Measurements from ENCODE around the gene ATXN2.

ATXN2 gene

GRCh38 chr12:111454716-111455447, 144.2 kb downstream of the ATXN2 start:
- H3K9me3 ChIP-seq (ENCODE audit: control insufficient read depth in 1 of 2, low read length in 2 of 2) = no peaks in the 10 kb centered on the region
- H3K27me3 ChIP-seq (ENCODE audit: low read depth, low read length) = no peaks in the 10 kb centered on the region
- no peak overlapping the region for H3K4me3 ChIP-seq (ENCODE audit: low read depth in 1 of 2, low read length in 2 of 2)
- H3K36me3 ChIP-seq (ENCODE audit: control insufficient read depth in 1 of 2, insufficient read depth in 2 of 2, low read length in 2 of 2) = peaks cover 42 to 64% of the 10 kb centered on the region in 2 donors
- no peak overlapping the region for H3K27ac ChIP-seq (ENCODE audit: low read length)
- peaks cover 0 to 10% of the 10 kb centered on the region in 2 donors for H3K4me1 ChIP-seq (ENCODE audit: control insufficient read depth in 1 of 2, insufficient read depth in 2 of 2, low read length in 2 of 2)

GRCh38 chr12:111454311-111454710, 144.8 kb downstream of the ATXN2 start:
- no peaks in the 10 kb centered on the region for H3K27me3 ChIP-seq (ENCODE audit: low read depth, low read length)
- no peak overlapping the region for H3K27ac ChIP-seq (ENCODE audit: low read length)
- H3K4me3 ChIP-seq (ENCODE audit: low read depth in 1 of 2, low read length in 2 of 2) = no peak overlapping the region
- H3K9me3 ChIP-seq (ENCODE audit: control insufficient read depth in 1 of 2, low read length in 2 of 2) = no peaks in the 10 kb centered on the region
- H3K36me3 ChIP-seq (ENCODE audit: control insufficient read depth in 1 of 2, insufficient read depth in 2 of 2, low read length in 2 of 2) = peaks cover 43 to 68% of the 10 kb centered on the region in 2 donors
- H3K4me1 ChIP-seq (ENCODE audit: control insufficient read depth in 1 of 2, insufficient read depth in 2 of 2, low read length in 2 of 2) = peaks cover 4 to 10% of the 10 kb centered on the region in 2 donors

GRCh38 chr12:111453071-111453989, 145.8 kb downstream of the ATXN2 start:
- Histone ChIP-seq H3K4me3 (ENCODE audit: low read depth in 1 of 2, low read length in 2 of 2) (no peak overlapping the region), H3K27ac (ENCODE audit: low read length) (no peak overlapping the region), H3K4me1 (ENCODE audit: control insufficient read depth in 1 of 2, insufficient read depth in 2 of 2, low read length in 2 of 2) (peaks cover 6 to 14% of the 10 kb centered on the region in 2 donors), H3K27me3 (ENCODE audit: low read depth, low read length) (no peaks in the 10 kb centered on the region), H3K9me3 (ENCODE audit: control insufficient read depth in 1 of 2, low read length in 2 of 2) (no peaks in the 10 kb centered on the region), H3K36me3 (ENCODE audit: control insufficient read depth in 1 of 2, insufficient read depth in 2 of 2, low read length in 2 of 2) (peaks cover 44 to 72% of the 10 kb centered on the region in 2 donors)

- Histone ChIP-seq H3K27ac (ENCODE audit: low read length) (peak overlapping the region; percentile 3), H3K4me1 (ENCODE audit: control insufficient read depth in 1 of 2, insufficient read depth in 2 of 2, low read length in 2 of 2) (peaks cover 10 to 21% of the 10 kb centered on the region in 2 donors)
These were observed 147.4 kb downstream of the ATXN2 start for GRCh38 chr12:111451649-111452129.

GRCh38 chr12:111451232-111451631, 147.9 kb downstream of the ATXN2 start:
- Histone ChIP-seq H3K9me3 (ENCODE audit: control insufficient read depth in 1 of 2, low read length in 2 of 2) (no peaks in the 10 kb centered on the region), H3K27ac (ENCODE audit: low read length) (peak overlapping the region; percentile 3), H3K36me3 (ENCODE audit: control insufficient read depth in 1 of 2, insufficient read depth in 2 of 2, low read length in 2 of 2) (peaks cover 58 to 79% of the 10 kb centered on the region in 2 donors), H3K4me3 (ENCODE audit: low read depth in 1 of 2, low read length in 2 of 2) (no peak overlapping the region), H3K27me3 (ENCODE audit: low read depth, low read length) (no peaks in the 10 kb centered on the region), H3K4me1 (ENCODE audit: control insufficient read depth in 1 of 2, insufficient read depth in 2 of 2, low read length in 2 of 2) (peaks cover 15 to 26% of the 10 kb centered on the region in 2 donors)

More at GRCh38 chr12:111451649-111452129, 147.4 kb downstream of the ATXN2 start:
- peaks cover 60 to 78% of the 10 kb centered on the region in 2 donors for H3K36me3 ChIP-seq (ENCODE audit: control insufficient read depth in 1 of 2, insufficient read depth in 2 of 2, low read length in 2 of 2)
- no peaks in the 10 kb centered on the region for H3K27me3 ChIP-seq (ENCODE audit: low read depth, low read length)
- H3K4me3 ChIP-seq (ENCODE audit: low read depth in 1 of 2, low read length in 2 of 2) = no peak overlapping the region
- no peaks in the 10 kb centered on the region for H3K9me3 ChIP-seq (ENCODE audit: control insufficient read depth in 1 of 2, low read length in 2 of 2)

GRCh38 chr12:111450676-111451075, 148.4 kb downstream of the ATXN2 start:
- no peaks in the 10 kb centered on the region for H3K9me3 ChIP-seq (ENCODE audit: control insufficient read depth in 1 of 2, low read length in 2 of 2)
- no peaks in the 10 kb centered on the region for H3K27me3 ChIP-seq (ENCODE audit: low read depth, low read length)
- H3K4me3 ChIP-seq (ENCODE audit: low read depth in 1 of 2, low read length in 2 of 2) = no peak overlapping the region
- no peak overlapping the region for H3K27ac ChIP-seq (ENCODE audit: low read length)
- peaks cover 20 to 31% of the 10 kb centered on the region in 2 donors for H3K4me1 ChIP-seq (ENCODE audit: control insufficient read depth in 1 of 2, insufficient read depth in 2 of 2, low read length in 2 of 2)
- H3K36me3 ChIP-seq (ENCODE audit: control insufficient read depth in 1 of 2, insufficient read depth in 2 of 2, low read length in 2 of 2) = peaks cover 57 to 75% of the 10 kb centered on the region in 2 donors

- Histone ChIP-seq H3K4me3 (ENCODE audit: low read depth in 1 of 2, low read length in 2 of 2) (no peak overlapping the region), H3K9me3 (ENCODE audit: control insufficient read depth in 1 of 2, low read length in 2 of 2) (no peaks in the 10 kb centered on the region), H3K36me3 (ENCODE audit: control insufficient read depth in 1 of 2, insufficient read depth in 2 of 2, low read length in 2 of 2) (peaks cover 45 to 59% of the 10 kb centered on the region in 2 donors), H3K4me1 (ENCODE audit: control insufficient read depth in 1 of 2, insufficient read depth in 2 of 2, low read length in 2 of 2) (peaks cover 34 to 47% of the 10 kb centered on the region in 2 donors), H3K27me3 (ENCODE audit: low read depth, low read length) (no peaks in the 10 kb centered on the region), H3K27ac (ENCODE audit: low read length) (no peak overlapping the region)
These were observed 150.0 kb downstream of the ATXN2 start for GRCh38 chr12:111448846-111449790.

GRCh38 chr12:111448266-111448830, 150.8 kb downstream of the ATXN2 start:
- Histone ChIP-seq H3K27ac (ENCODE audit: low read length) (no peak overlapping the region), H3K9me3 (ENCODE audit: control insufficient read depth in 1 of 2, low read length in 2 of 2) (no peaks in the 10 kb centered on the region), H3K4me1 (ENCODE audit: control insufficient read depth in 1 of 2, insufficient read depth in 2 of 2, low read length in 2 of 2) (peaks cover 35 to 48% of the 10 kb centered on the region in 2 donors), H3K27me3 (ENCODE audit: low read depth, low read length) (no peaks in the 10 kb centered on the region), H3K36me3 (ENCODE audit: control insufficient read depth in 1 of 2, insufficient read depth in 2 of 2, low read length in 2 of 2) (peaks cover 42 to 58% of the 10 kb centered on the region in 2 donors), H3K4me3 (ENCODE audit: low read depth in 1 of 2, low read length in 2 of 2) (no peak overlapping the region)

- H3K4me1 ChIP-seq (ENCODE audit: control insufficient read depth in 1 of 2, insufficient read depth in 2 of 2, low read length in 2 of 2) = peaks cover 35 to 52% of the 10 kb centered on the region in 2 donors
- H3K4me3 ChIP-seq (ENCODE audit: low read depth in 1 of 2, low read length in 2 of 2) = no peak overlapping the region
- peaks cover 40 to 60% of the 10 kb centered on the region in 2 donors for H3K36me3 ChIP-seq (ENCODE audit: control insufficient read depth in 1 of 2, insufficient read depth in 2 of 2, low read length in 2 of 2)
These were observed 151.4 kb downstream of the ATXN2 start for GRCh38 chr12:111447571-111448265.

More at GRCh38 chr12:111447571-111448265, 151.4 kb downstream of the ATXN2 start:
- no peaks in the 10 kb centered on the region for H3K27me3 ChIP-seq (ENCODE audit: low read depth, low read length)
- H3K27ac ChIP-seq (ENCODE audit: low read length) = no peak overlapping the region
- H3K9me3 ChIP-seq (ENCODE audit: control insufficient read depth in 1 of 2, low read length in 2 of 2) = no peaks in the 10 kb centered on the region

Measured in muscle layer of duodenum (tissue), 2 donors.